HepG2 (cell line): ENCODE results near the gene CNN3. TPM values are rescaled to one million over a fixed set of nuclear protein-coding genes. Genes with fewer than 3 reads are reported as not detected.
A peak's percentile ranks its signal among the peaks of the same experiment; 100 is the strongest.

Source experiments
- HNRNPLL ChIP-seq: fragments of 200-400 bp; formaldehyde crosslinking; IDR thresholded peaks from 2 replicates; pipeline ENCODE4 v1.6.1; 2017; ENCODE audit warnings: mild to moderate bottlenecking, low read depth, low read length; ENCODE audit not compliant: poor library complexity, severe bottlenecking
- KLF13 ChIP-seq: sonication (generic); formaldehyde crosslinking; IDR thresholded peaks from 2 replicates; pipeline ENCODE4 v1.4.0; 2020; ENCODE audit warnings: mild to moderate bottlenecking, missing genetic modification reagents
- NAIF1 ChIP-seq: sonication (generic); formaldehyde crosslinking; IDR thresholded peaks from 2 replicates; pipeline ENCODE4 v1.5.0; 2020; ENCODE audit warnings: mild to moderate bottlenecking, missing genetic modification reagents, borderline replicate concordance
- NCOR1 ChIP-seq: fragments of 200-600 bp; sonication (generic); IDR thresholded peaks from 2 replicates; pipeline ENCODE4 v1.7.0; 2017; ENCODE audit warnings: antibody characterized with exemption, low read length, borderline replicate concordance
- NFKBIZ ChIP-seq: IDR thresholded peaks from 2 replicates; pipeline ENCODE4 v1.6.1; 2018; ENCODE audit warnings: missing genetic modification reagents, missing compliant biosample characterization
- PBX3 ChIP-seq: sonication (generic); formaldehyde crosslinking; IDR thresholded peaks from 2 replicates; pipeline ENCODE4 v1.8.1; 2023; ENCODE audit warnings: missing genetic modification reagents, inconsistent platforms, borderline replicate concordance
- RBM39 ChIP-seq: fragments of 200-400 bp; formaldehyde crosslinking; IDR thresholded peaks from one replicate; pipeline ENCODE4 v1.6.1; 2018; ENCODE audit warnings: antibody characterized with exemption, mild to moderate bottlenecking, low read depth, low read length; ENCODE audit not compliant: poor library complexity, severe bottlenecking
- SMAD9 ChIP-seq: sonication (generic); formaldehyde crosslinking; IDR thresholded peaks from 2 replicates; pipeline ENCODE4 v1.5.1; 2020; ENCODE audit warnings: mild to moderate bottlenecking, missing genetic modification reagents
- SOX13 ChIP-seq, 3 experiments: fragments of 450-650 bp in 1 of 3; sonication (generic) in 1 of 3; formaldehyde crosslinking in 1 of 3; IDR thresholded peaks in 2 of 3; conservative IDR thresholded peaks in 1 of 3; 2 replicates each; pipeline versions ENCODE4 v1.5.0 to v1.6.1; 2016 to 2020; ENCODE audit warnings: antibody characterized with exemption in 1 of 3, mild to moderate bottlenecking in 1 of 3, missing compliant biosample characterization in 1 of 3, missing genetic modification reagents in 1 of 3, moderate library complexity in 1 of 3
- ZBTB26 ChIP-seq: IDR thresholded peaks from 2 replicates; pipeline ENCODE4 v1.6.1; 2016; ENCODE audit warnings: missing compliant biosample characterization, missing genetic modification reagents, borderline replicate concordance
- ZNF234 ChIP-seq: sonication (generic); formaldehyde crosslinking; conservative IDR thresholded peaks from 2 replicates; pipeline ENCODE4 v1.5.1; 2020; ENCODE audit warnings: mild to moderate bottlenecking, missing genetic modification reagents
- ZNF451 ChIP-seq: sonication (generic); formaldehyde crosslinking; IDR thresholded peaks from 2 replicates; pipeline ENCODE4 v1.5.0; 2020; ENCODE audit warnings: mild to moderate bottlenecking, missing genetic modification reagents
- ZNF777 ChIP-seq: sonication (generic); formaldehyde crosslinking; IDR thresholded peaks from 2 replicates; pipeline ENCODE4 v1.4.0; 2020; ENCODE audit warnings: missing genetic modification reagents
- ZNF841 ChIP-seq: sonication (generic); formaldehyde crosslinking; IDR thresholded peaks from 2 replicates; pipeline ENCODE4 v1.8.1; 2023; ENCODE audit warnings: missing genetic modification reagents, borderline replicate concordance
- ZSCAN22 ChIP-seq: sonication (generic); formaldehyde crosslinking; IDR thresholded peaks from 2 replicates; pipeline ENCODE4 v1.4.0; 2020; ENCODE audit warnings: mild to moderate bottlenecking, missing genetic modification reagents
- polyA plus RNA-seq, 8 experiments: library from polyadenylated mRNA; depleted of rRNA in 3 of 8; stranded (reverse) in 7 of 8; unstranded in 1 of 8; fragments of >200 nt; fragmentation: Illumina TruSeq in 4 of 8; extraction: Trizol in 4 of 8; gene quantifications; 2 replicates each; pipeline versions ENCODE4 v1.2.1 to v1.2.3, GENCODE V29; 2011 to 2016; ENCODE audit warnings: low read depth in 4 of 8, missing spikeins in 1 of 8, mixed read lengths in 1 of 8; ENCODE audit not compliant: insufficient read depth in 1 of 8
- total RNA-seq, 5 experiments: library from RNA; depleted of rRNA; stranded (reverse); fragments of >200 nt; fragmentation: Illumina TruSeq; extraction: Trizol; gene quantifications; 2 replicates each; pipeline ENCODE4 v1.2.3, GENCODE V29; 2016; ENCODE audit warnings: low read depth in 1 of 5
- TF ChIP-seq, protein P1 (sequence below): sonication (generic); formaldehyde crosslinking; IDR thresholded peaks from 2 replicates; pipeline ENCODE4 v1.8.0; 2022; ENCODE audit warnings: mild to moderate bottlenecking, missing genetic modification reagents, moderate library complexity
- TF ChIP-seq, protein P2 (sequence below): sonication (generic); formaldehyde crosslinking; IDR thresholded peaks from 2 replicates; pipeline ENCODE4 v1.4.0; 2020; ENCODE audit warnings: missing genetic modification reagents

The CNN3 gene
- total and polyA plus RNA-seq, 2 of the 13 experiments (the other 11 are each of a cell fraction or from before 2014, with no cell fraction given) = 113 to 223 TPM

GRCh38 chr1:94926126-94926914 lies 590 bp downstream of the CNN3 start (continued):
- TF ChIP-seq, protein P1, sequence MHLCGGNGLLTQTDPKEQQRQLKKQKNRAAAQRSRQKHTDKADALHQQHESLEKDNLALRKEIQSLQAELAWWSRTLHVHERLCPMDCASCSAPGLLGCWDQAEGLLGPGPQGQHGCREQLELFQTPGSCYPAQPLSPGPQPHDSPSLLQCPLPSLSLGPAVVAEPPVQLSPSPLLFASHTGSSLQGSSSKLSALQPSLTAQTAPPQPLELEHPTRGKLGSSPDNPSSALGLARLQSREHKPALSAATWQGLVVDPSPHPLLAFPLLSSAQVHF (CRISPR knock-in tag) = peak; percentile 28; the same call in 1 of the 2 replicates
- TF ChIP-seq SOX13 (IDR thresholded peaks at IDR 0.05) (no peak), SOX13 (CRISPR knock-in tag; conservative IDR thresholded peaks at IDR 0.05 in 1 of 2, IDR thresholded peaks at IDR 0.05 in 1 of 2) (peak in 1 of 2 experiments; percentile 36; a peak in 1 of 4 replicates), ZNF234 (0 out of 2 replicates have a peak, but pooled peaks have one; percentile 45), ZSCAN22 (CRISPR knock-in tag) (no peak), NCOR1 (no peak), RBM39 (peak; percentile 23), ZNF841 (CRISPR knock-in tag) (peak; percentile 41; the same call in 1 of the 2 replicates), HNRNPLL (peak; percentile 46), ZBTB26 (CRISPR knock-in tag) (no peak), NFKBIZ (CRISPR knock-in tag) (0 out of 2 replicates have a peak, but pooled peaks have one; percentile 11), NAIF1 (no peak), ZNF777 (CRISPR knock-in tag) (peak; percentile 93), SMAD9 (CRISPR knock-in tag) (no peak), PBX3 (CRISPR knock-in tag) (no peak), KLF13 (CRISPR knock-in tag) (no peak), ZNF451 (CRISPR knock-in tag) (peak; percentile 48; the same call in 1 of the 2 replicates)
- TF ChIP-seq, protein P2, sequence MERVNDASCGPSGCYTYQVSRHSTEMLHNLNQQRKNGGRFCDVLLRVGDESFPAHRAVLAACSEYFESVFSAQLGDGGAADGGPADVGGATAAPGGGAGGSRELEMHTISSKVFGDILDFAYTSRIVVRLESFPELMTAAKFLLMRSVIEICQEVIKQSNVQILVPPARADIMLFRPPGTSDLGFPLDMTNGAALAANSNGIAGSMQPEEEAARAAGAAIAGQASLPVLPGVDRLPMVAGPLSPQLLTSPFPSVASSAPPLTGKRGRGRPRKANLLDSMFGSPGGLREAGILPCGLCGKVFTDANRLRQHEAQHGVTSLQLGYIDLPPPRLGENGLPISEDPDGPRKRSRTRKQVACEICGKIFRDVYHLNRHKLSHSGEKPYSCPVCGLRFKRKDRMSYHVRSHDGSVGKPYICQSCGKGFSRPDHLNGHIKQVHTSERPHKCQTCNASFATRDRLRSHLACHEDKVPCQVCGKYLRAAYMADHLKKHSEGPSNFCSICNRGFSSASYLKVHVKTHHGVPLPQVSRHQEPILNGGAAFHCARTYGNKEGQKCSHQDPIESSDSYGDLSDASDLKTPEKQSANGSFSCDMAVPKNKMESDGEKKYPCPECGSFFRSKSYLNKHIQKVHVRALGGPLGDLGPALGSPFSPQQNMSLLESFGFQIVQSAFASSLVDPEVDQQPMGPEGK (CRISPR knock-in tag) = peak; percentile 80; the same call in 1 of the 2 replicates
